Thyroid gland (tissue), 4 donors: Measurements from ENCODE around the gene OR6B2.

Experiments used
- POLR2A ChIP-seq, 2 donors: fragments of 450-650 bp; IDR thresholded peaks; one replicate each; pipeline ENCODE4 v1.6.1; 2017; ENCODE audit warnings: antibody characterized with exemption in 2 of 2, mild to moderate bottlenecking in 2 of 2, moderate library complexity in 1 of 2
- TF ChIP-seq, protein P1 (sequence below), 6 experiments: fragments of 200-600 bp in 3 of 6; fragments of 450-650 bp in 3 of 6; sonication (generic) in 3 of 6; IDR thresholded peaks; one replicate each; pipeline ENCODE4 v1.5.1; 2016 to 2019; ENCODE audit warnings: antibody characterized with exemption in 6 of 6, mild to moderate bottlenecking in 2 of 6, inconsistent platforms in 1 of 6, moderate library complexity in 1 of 6

DNA sequence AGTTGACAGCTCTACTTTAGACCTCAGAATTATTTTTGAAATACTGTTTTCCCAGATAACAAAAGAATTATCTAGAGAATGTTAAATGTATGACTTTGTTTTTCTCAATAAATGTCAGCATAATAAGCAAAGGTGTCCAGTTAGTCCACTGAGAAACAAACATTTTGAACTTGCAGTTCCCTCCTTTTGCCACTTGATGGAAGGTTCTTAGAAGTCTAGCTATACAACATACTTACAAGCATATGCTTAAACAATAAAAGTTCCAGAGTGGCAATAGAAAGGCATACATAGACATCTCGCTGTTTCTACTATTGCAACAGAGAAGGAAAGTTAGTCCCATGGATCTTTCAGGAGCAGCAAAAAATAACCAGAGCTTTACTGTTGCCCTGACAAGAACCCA lies 16.9 kb downstream of the OR6B2 start:
- TF ChIP-seq, protein P1, sequence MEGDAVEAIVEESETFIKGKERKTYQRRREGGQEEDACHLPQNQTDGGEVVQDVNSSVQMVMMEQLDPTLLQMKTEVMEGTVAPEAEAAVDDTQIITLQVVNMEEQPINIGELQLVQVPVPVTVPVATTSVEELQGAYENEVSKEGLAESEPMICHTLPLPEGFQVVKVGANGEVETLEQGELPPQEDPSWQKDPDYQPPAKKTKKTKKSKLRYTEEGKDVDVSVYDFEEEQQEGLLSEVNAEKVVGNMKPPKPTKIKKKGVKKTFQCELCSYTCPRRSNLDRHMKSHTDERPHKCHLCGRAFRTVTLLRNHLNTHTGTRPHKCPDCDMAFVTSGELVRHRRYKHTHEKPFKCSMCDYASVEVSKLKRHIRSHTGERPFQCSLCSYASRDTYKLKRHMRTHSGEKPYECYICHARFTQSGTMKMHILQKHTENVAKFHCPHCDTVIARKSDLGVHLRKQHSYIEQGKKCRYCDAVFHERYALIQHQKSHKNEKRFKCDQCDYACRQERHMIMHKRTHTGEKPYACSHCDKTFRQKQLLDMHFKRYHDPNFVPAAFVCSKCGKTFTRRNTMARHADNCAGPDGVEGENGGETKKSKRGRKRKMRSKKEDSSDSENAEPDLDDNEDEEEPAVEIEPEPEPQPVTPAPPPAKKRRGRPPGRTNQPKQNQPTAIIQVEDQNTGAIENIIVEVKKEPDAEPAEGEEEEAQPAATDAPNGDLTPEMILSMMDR (IDR thresholded peaks at IDR 0.05): no peak
- no peak for TF ChIP-seq POLR2A (IDR thresholded peaks at IDR 0.05)
